Right lobe of liver (tissue), 6 donors: ENCODE measurements around the gene GNPTAB. TPM values are rescaled to one million over a fixed set of nuclear protein-coding genes. Genes with fewer than 3 reads are reported as not detected.

Experiments
- ATAC-seq, 4 donors: fragments of 200-7000 bp; cut with Tn5 transposase; one replicate each; pipeline ENCODE4 v1.9.1; 2020; ENCODE audit warnings: mild to moderate bottlenecking in 4 of 4, moderate library complexity in 4 of 4
- DNase-seq, 3 donors: peaks; one replicate each; pipeline ENCODE4 v3.0.0-alpha.2; 2020
- H3K27ac ChIP-seq, 3 donors: fragments of 200-600 bp; one replicate each; pipeline ENCODE4 v1.8.0; 2022
- H3K27me3 ChIP-seq, 2 donors: fragments of 200-600 bp; one replicate each; pipeline ENCODE4 v1.8.0; 2022
- H3K36me3 ChIP-seq, 4 donors: fragments of 200-600 bp; sonication (generic) in 1 of 4; one replicate each; pipeline versions ENCODE4 v1.5.1 to v1.8.0; 2017 to 2022; ENCODE audit warnings: control low read depth in 1 of 4
- H3K4me1 ChIP-seq, 4 donors: fragments of 200-600 bp; sonication (generic) in 1 of 4; one replicate each; pipeline versions ENCODE4 v1.5.1 to v1.8.0; 2017 to 2022; ENCODE audit warnings: control low read depth in 1 of 4
- H3K4me3 ChIP-seq, 3 donors: fragments of 200-600 bp; one replicate each; pipeline ENCODE4 v1.8.0; 2022
- H3K9me3 ChIP-seq, 4 donors: fragments of 200-600 bp; sonication (generic) in 1 of 4; one replicate each; pipeline versions ENCODE4 v1.5.1 to v1.8.0; 2017 to 2022; ENCODE audit warnings: control low read depth in 1 of 4
- CTCF ChIP-seq, 4 donors: fragments of 200-600 bp in 3 of 4; fragments of 450-650 bp in 1 of 4; IDR thresholded peaks; one replicate each; pipeline versions ENCODE4 v1.5.1 to v1.8.0; 2016 to 2022; ENCODE audit warnings: antibody characterized with exemption in 4 of 4, mild to moderate bottlenecking in 2 of 4
- POLR2A ChIP-seq: fragments of 450-650 bp; IDR thresholded peaks from one replicate; pipeline ENCODE4 v1.6.1; 2017; ENCODE audit warnings: antibody characterized with exemption, mild to moderate bottlenecking
- WGBS: methylation state at CpG from one replicate; pipeline ENCODE4 v1.1.6; 2018; ENCODE audit warnings: low coverage, low lambda C conversion rate; ENCODE audit not compliant: insufficient coverage; ENCODE audit errors: missing lambda C conversion rate; 5-methylcytosine and 5-hydroxymethylcytosine counted together
- intact Hi-C, 2 donors: fragments of 100-400 bp; cut with DNase I; formaldehyde crosslinking; loops; one replicate each; pipeline versions ENCODE4 v1.11.2 to v1.14.1; 2022
- total RNA-seq, 6 experiments: library from RNA; depleted of rRNA in 2 of 6; stranded (reverse); fragments of >200 nt in 2 of 6; fragmentation: NEBNext Ultra II Directional in 3 of 6; extraction: Animal tissue kit (Norgen Biotek cat#: 25700) in 3 of 6; gene quantifications; one replicate each; pipeline versions ENCODE4 v1.1.0 to v1.2.4, GENCODE V29; 2016 to 2023
- donor health status: DM: no; HTN: yes; CAD: no.
- donor health status: DM: no; HTN: no; CAD: no.
- donor health status: DM: no; HTN: no; CAD: no.
- donor health status: DM: no; HTN: yes; CAD: no.
- donor health status: DM: no; HTN: yes; CAD: no.

GNPTAB gene
- total RNA-seq, 6 experiments from 2014 or later = 8.8 to 17.4 (median 14.1) TPM

DNA sequence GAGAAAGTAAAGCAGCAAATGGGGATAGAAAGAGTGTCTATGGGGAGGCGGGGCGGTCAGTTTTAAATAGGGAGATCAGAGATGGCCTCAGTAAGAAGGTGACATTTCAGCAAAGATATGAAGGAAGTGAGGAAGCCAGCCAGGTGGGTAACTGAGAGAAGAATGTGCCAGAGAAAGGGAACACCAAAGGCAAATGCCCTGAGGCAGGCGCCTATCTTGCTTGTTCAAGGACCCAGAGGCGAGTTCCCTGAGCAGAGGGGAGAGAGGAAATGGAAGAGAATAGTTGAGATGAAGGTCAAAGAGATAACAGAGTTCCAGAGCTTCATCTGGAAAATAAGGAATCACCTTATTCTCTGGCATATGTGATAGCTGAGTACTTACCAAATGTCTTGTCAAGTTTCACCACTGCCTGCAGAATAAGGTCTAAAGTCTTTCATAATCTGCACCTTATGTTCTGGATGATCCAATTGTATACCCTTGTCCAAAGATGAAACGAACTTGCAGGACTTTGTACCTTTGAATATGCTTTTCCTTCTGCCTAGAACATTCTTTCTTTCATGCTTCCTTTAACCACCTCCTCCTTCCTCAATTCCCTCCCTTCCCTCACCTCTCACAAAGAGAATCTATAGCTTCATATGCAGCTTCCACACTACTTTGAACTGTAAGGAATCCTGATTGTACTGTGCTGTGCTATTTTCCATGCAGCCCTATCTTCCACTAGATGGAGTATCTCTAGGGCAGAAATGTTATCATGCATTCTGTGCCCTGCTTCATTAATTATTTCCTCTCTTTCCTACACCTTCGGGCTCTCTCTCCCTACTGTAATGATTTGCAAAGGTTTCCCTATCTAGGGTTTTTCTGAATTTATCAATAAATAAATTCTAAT, 38.5 kb downstream of the GNPTAB start:
- Histone ChIP-seq H3K27me3 (no peaks in the 10 kb centered on the region), H3K36me3 (no peaks in the 10 kb centered on the region), H3K27ac (no peak overlapping the region), H3K4me1 (no peaks in the 10 kb centered on the region), H3K4me3 (no peak overlapping the region), H3K9me3 (no peaks in the 10 kb centered on the region)
- DNase-seq (no peak), ATAC-seq (peak; percentile 40 to 78 (median 45))
- intact Hi-C loops = no loop called here
- WGBS = 70% methylated on average over 6 of the region's 6 CpGs
- TF ChIP-seq CTCF (IDR thresholded peaks at IDR 0.05) = peak; percentile 21 to 42 (median 34)
- no peak for TF ChIP-seq POLR2A

- TF ChIP-seq CTCF (IDR thresholded peaks at IDR 0.05) (no peak), POLR2A (no peak)
- H3K36me3 ChIP-seq = no peaks in the 10 kb centered on the region
- peak in 2 of 4 donors; percentile 18 to 67 for ATAC-seq
Observed at GRCh38 chr12:101789171-101789570, 41.6 kb downstream of the GNPTAB start.

GRCh38 chr12:101785671-101786070, 45.1 kb downstream of the GNPTAB start:
- TF ChIP-seq CTCF (IDR thresholded peaks at IDR 0.05) = no peak
- TF ChIP-seq POLR2A = no peak
- ATAC-seq = no peak
- Histone ChIP-seq H3K4me1 (no peaks in the 10 kb centered on the region), H3K27me3 (no peaks in the 10 kb centered on the region), H3K4me3 (no peak overlapping the region), H3K27ac (no peak overlapping the region), H3K36me3 (peaks cover 0 to 2% (median 0%) of the 10 kb centered on the region in 4 donors), H3K9me3 (no peaks in the 10 kb centered on the region)
- intact Hi-C loops = no loop called here
- WGBS = 91% methylated on average over 1 of the region's 1 CpG
- DNase-seq = no peak

More at GRCh38 chr12:101789171-101789570, 41.6 kb downstream of the GNPTAB start:
- 50% methylated on average over 2 of the region's 4 CpGs for WGBS
- Histone ChIP-seq H3K27ac (no peak overlapping the region), H3K9me3 (no peaks in the 10 kb centered on the region), H3K4me3 (no peak overlapping the region), H3K4me1 (no peaks in the 10 kb centered on the region), H3K27me3 (no peaks in the 10 kb centered on the region)
- intact Hi-C loops = no loop called here
- DNase-seq = peak in 1 of 3 donors; percentile 51

- no peaks in the 10 kb centered on the region for H3K27me3 ChIP-seq
- ATAC-seq = no peak
- no peak for TF ChIP-seq POLR2A
- TF ChIP-seq CTCF (IDR thresholded peaks at IDR 0.05) = no peak
- no peak for DNase-seq
- H3K4me3 ChIP-seq = no peak overlapping the region
- 100% methylated on average over 1 of the region's 1 CpG for WGBS
- H3K27ac ChIP-seq = no peak overlapping the region
- H3K4me1 ChIP-seq = no peaks in the 10 kb centered on the region
- H3K9me3 ChIP-seq = no peaks in the 10 kb centered on the region
- intact Hi-C loops = no loop called here
- H3K36me3 ChIP-seq = peaks cover 0 to 2% (median 0%) of the 10 kb centered on the region in 4 donors
Observed at GRCh38 chr12:101784376-101784775, 46.4 kb downstream of the GNPTAB start.
